Right ventricle myocardium superior (tissue), 1 donor: ENCODE measurements around the gene DIO2. TPM values are rescaled to one million over a fixed set of nuclear protein-coding genes. Genes with fewer than 3 reads are reported as not detected.
A peak's percentile ranks its signal among the peaks of the same experiment; 100 is the strongest.

Source experiments
- ATAC-seq: fragments of 200-7000 bp; cut with Tn5 transposase; one replicate; pipeline ENCODE4 v1.9.1; 2020; ENCODE audit warnings: mild to moderate bottlenecking; ENCODE audit not compliant: poor library complexity
- DNase-seq: peaks from one replicate; pipeline ENCODE4 v3.0.0-alpha.2; 2020
- intact Hi-C: fragments of 100-400 bp; cut with DNase I; formaldehyde crosslinking; loops from one replicate; pipeline ENCODE4 v1.11.2; 2022
- total RNA-seq: library from RNA; stranded (reverse); fragmentation: NEBNext Ultra II Directional; extraction: Animal tissue kit (Norgen Biotek cat#: 25700); gene quantifications from one replicate; pipeline ENCODE4 v1.2.1, GENCODE V29; 2021
- donor health status: DM: no; HTN: yes; CAD: no; lungs with severe emphysema.

DIO2 gene
- total RNA-seq, 1 donor from 2014 or later = 2.8 TPM

DNA sequence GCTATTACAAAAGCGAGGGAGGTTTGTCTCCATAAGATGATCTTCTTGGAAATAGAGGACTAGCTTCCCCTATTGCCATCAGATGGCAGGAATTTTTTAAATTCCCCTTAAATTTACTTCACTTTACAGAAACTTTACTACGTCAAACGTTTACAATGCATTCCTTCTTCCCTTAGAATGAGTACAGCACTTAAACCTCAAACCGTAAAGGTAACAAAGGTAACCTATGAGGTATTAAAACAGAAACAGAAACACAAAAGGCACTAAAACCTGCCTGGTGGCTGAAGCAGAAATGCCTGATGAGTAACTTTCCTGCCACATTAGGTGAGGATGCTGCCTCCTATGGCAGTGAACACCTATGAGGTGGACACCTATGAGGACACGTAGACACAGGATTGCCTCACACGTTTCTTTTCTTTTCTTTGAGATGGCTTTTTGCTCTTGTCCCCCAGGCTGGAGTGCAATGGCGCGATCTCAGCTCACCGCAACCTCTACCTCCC is 25.0 kb downstream of the DIO2 start:
- no peak for DNase-seq

DNA sequence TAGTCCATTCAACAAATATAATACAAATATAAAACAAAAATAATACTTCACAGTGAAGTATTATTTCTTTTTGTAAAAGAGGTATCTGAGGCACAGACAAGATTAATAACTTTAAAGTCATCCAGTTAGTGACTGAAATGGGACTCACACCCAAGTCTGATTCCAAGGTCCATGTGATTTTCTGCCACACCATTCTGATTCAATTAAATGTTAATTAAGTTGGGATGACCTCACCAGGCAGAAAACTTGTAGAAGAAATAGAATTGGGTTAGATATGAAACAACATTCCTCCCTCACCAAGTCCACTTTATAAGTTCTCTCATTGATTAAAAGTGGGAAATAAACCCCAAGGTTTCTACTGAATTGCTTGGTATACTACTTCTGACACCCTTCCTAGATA is 34.4 kb downstream of the DIO2 start:
- no peak for DNase-seq
- ATAC-seq = no peak
- intact Hi-C loops = no loop called here

More for the DNA sequence above, 25.0 kb downstream of the DIO2 start:
- intact Hi-C loops = no loop called here
- ATAC-seq = no peak

DNA sequence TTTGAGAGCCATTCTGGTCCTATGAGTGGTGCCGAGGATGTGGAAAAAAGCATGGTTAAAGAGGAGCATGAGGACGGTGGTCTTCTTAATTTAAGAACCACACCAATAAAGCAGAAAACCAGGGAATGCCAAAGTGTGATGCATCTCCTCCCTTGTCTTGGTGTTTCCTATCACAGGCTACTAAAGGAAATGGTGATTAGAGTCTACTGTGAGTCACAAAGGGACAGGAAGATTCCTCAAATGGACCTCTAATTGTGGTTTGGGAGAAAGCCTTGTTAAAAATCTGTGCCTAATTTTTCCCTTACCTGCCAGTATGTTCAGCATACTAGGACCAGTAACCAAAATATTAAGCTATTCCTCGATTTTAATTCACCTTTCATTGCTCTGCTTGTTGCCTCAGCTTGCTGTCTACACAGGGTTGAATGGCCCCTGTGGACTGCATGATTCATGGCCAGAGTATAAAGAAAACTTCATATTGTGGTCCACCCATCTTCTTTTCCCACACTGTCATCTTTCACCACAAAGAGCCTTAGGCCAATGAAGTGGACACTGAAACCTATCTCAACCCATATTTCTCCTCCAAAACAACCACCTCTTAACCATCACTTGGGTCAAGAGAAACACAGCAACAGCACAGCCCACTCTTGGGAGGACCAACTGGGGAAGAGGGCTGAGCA is 38.8 kb downstream of the DIO2 start:
- ATAC-seq (no peak), DNase-seq (no peak)
- intact Hi-C loops = no loop called here

DNA sequence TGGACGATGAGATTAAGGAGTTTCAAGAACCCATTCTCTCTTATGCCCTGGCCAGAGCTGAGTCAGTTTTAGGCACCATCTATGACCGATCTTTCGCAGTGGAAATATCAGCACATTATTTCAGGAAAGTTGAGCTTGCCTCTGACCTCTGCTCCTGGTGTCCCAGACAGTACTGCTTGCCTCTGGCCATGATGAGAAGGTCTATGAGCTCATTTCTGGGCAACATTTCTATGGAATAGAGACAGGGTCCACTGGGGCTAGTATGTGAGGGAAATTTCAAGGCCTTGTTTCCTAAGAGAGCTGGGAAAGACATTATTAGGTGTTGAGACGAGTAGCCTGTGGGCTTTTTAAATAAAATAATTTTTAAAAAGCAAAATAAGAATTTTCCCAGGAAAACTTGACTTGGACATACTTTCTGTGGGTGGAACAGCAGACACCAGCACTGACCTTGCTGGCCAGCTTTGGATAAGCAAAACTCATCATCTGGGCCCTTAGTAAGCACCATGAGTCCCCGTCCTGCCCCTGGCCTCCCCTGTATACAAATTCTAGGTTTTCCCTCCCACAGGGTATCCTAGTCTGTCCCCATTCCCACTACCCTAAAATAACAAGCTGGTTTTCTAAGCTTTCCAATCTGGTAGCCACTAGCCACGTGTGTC is 43.4 kb downstream of the DIO2 start:
- intact Hi-C loops = no loop called here
- no peak for DNase-seq
- ATAC-seq = peak; percentile 87

DNA sequence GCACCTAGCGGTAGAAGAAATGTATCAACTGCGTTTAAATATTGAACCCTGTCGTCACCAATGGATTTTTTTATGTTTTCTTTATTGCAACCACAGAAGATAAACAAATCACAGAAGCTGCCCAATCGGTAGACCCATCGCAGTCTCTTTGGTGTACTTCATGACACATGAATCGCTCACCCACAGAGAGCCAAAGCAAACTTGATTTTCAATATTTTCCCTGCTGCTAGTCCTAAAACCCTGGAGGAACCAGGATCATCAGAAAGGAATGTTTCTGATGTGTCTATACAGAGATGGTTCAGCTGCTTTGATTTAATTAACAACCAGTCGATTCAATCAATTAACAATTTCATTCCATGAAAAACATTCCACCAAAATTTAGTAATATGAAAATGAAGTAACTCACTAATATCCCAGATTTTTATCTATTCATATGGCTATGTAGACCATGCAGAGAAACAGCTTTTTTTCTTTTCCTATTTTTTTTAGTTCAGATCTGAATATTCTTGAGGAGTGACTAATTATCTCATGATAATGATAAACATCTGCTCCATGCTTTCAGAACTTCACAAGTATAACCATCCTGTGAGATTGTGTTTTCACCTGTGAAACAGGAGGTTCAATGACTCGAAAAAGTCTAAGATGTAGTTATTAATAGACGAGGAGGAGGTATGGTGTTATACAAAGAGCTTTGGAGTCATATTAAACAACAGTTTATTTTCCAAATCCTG is 46.1 kb downstream of the DIO2 start:
- ATAC-seq = no peak
- DNase-seq = no peak
- intact Hi-C loops = no loop called here

DNA sequence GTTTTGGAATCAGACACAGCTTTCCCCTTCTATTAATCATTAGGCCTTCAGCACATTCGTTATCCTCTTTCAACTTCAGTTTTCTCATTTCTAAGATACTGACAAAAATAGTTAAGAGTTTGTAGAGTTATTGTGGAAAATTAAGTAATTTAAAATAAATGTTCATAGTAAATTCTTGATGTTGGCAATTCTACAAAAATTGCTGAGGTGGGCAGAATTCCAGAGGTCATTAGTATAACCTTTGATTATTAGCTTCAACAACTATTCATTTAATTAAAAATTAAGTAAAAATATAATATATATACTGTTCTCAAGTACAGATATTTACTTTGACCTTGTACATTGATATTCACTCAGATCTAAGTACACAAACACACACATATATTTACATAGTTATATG is 58.5 kb downstream of the DIO2 start:
- ATAC-seq = no peak
- intact Hi-C loops = no loop called here
- DNase-seq = no peak

DNA sequence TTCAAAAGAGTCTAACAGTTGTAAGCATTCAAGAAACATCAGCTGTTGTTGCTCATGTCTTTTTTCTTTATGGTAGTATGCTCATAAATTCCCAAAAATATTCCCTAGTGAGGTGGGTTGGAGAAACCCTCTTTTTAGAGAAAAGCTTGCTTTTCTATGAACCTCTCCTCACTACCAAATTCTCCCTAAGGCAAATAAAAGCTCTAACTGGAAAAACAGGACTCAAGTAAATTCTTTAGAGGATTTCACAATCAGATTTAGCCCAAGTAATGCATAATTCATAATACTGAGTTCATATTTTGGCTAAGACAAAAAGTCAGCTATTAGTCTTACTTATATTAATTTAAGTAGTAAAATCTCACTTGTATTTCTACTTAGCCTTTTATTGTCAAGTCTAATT is 59.1 kb downstream of the DIO2 start:
- intact Hi-C loops = no loop called here
- DNase-seq (no peak), ATAC-seq (no peak)

DNA sequence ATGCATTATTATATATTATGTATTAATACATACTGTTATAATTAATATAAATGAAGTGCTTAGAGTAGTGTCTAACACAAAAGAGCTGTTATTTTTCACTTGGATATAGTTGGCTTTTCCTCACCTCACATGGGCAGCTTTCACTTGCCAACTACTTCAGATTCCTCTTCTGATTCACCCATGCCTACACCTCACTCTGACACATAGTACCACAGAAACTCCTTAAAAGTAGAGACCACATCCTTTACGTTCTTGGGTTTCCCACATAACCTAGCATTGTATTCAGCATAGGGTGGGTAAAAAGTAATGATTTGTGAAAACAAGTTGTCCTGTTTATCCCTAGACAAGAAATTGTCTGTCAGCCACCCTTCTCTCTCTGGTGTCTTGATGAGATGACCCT is 61.0 kb downstream of the DIO2 start:
- DNase-seq = no peak
- intact Hi-C loops = no loop called here
- ATAC-seq = no peak
